Endothelial cell (in vitro differentiated cells): Measurements from ENCODE around the gene PTPRK. TPM values are rescaled to one million over a fixed set of nuclear protein-coding genes. Genes with fewer than 3 reads are reported as not detected.
"Not testable (repeated sequence)": the region's sequence is repeated elsewhere in the genome, so short reads cannot be mapped to it uniquely, and the experiment has no call there.

Experiments used
- DNase-seq: peaks from one replicate; pipeline ENCODE4 v3.0.0; 2021; ENCODE audit warnings: low spot score
- H3K27ac Mint-ChIP-seq: one replicate; pipeline ENCODE4 v1.8.0; 2021; ENCODE audit warnings: mixed read lengths, inconsistent platforms; ENCODE audit not compliant: unreplicated experiment
- H3K27me3 Mint-ChIP-seq: one replicate; pipeline ENCODE4 v1.8.0; 2021; ENCODE audit warnings: mild to moderate bottlenecking, moderate library complexity, mixed read lengths, inconsistent platforms; ENCODE audit not compliant: unreplicated experiment
- H3K36me3 Mint-ChIP-seq: one replicate; pipeline ENCODE4 v1.8.0; 2021; ENCODE audit warnings: mild to moderate bottlenecking, low read depth, mixed read lengths, inconsistent platforms; ENCODE audit not compliant: unreplicated experiment
- H3K4me1 Mint-ChIP-seq: one replicate; pipeline ENCODE4 v1.8.0; 2021; ENCODE audit warnings: mild to moderate bottlenecking, mixed read lengths, inconsistent platforms; ENCODE audit not compliant: unreplicated experiment
- H3K4me3 Mint-ChIP-seq: one replicate; pipeline ENCODE4 v1.8.0; 2021; ENCODE audit warnings: mild to moderate bottlenecking, mixed read lengths, inconsistent platforms; ENCODE audit not compliant: unreplicated experiment
- H3K9me3 Mint-ChIP-seq: one replicate; pipeline ENCODE4 v1.8.0; 2021; ENCODE audit warnings: mixed read lengths, inconsistent platforms; ENCODE audit not compliant: unreplicated experiment
- total RNA-seq: library from RNA; stranded (reverse); fragmentation: NEBNext Ultra II Directional; extraction: Animal tissue kit (Norgen Biotek cat#: 25700); gene quantifications from one replicate; pipeline ENCODE4 v1.2.1, GENCODE V29; 2021; ENCODE audit not compliant: unreplicated experiment
- TF ChIP-seq, protein P1 (sequence below): fragments of 200-600 bp; sonication (generic); IDR thresholded peaks from one replicate; pipeline ENCODE4 v1.5.0; 2021; ENCODE audit warnings: antibody characterized with exemption; ENCODE audit not compliant: unreplicated experiment

PTPRK gene
- total RNA-seq, 1 donor from 2014 or later: 47.3 TPM

DNA sequence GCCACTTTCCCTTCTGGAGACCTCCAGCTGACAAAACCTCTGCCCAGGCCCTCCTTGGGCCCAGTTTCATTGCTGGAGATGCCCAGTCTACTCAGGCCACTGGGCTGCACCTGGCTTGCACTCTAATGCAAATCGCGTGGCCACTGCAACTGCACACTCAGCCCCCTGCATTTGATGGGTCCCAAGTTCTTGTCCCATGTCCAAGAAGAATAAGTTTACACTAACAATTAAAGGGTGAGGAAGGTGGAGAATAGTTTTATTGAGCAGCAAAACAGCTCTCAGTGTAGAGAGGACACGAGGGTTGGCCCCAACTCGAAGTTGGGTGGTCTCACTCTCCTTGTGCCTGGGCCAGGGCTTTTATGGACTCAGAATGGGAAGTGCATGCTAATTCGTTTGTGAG lies 587.7 kb downstream of the PTPRK start:
- Mint-ChIP-seq H3K4me1 (no peaks in the 10 kb centered on the region), H3K36me3 (peaks cover 9% of the 10 kb centered on the region), H3K9me3 (no peaks in the 10 kb centered on the region), H3K27ac (no peak overlapping the region), H3K27me3 (no peaks in the 10 kb centered on the region), H3K4me3 (no peak overlapping the region)
- DNase-seq: no peak
- TF ChIP-seq, protein P1, sequence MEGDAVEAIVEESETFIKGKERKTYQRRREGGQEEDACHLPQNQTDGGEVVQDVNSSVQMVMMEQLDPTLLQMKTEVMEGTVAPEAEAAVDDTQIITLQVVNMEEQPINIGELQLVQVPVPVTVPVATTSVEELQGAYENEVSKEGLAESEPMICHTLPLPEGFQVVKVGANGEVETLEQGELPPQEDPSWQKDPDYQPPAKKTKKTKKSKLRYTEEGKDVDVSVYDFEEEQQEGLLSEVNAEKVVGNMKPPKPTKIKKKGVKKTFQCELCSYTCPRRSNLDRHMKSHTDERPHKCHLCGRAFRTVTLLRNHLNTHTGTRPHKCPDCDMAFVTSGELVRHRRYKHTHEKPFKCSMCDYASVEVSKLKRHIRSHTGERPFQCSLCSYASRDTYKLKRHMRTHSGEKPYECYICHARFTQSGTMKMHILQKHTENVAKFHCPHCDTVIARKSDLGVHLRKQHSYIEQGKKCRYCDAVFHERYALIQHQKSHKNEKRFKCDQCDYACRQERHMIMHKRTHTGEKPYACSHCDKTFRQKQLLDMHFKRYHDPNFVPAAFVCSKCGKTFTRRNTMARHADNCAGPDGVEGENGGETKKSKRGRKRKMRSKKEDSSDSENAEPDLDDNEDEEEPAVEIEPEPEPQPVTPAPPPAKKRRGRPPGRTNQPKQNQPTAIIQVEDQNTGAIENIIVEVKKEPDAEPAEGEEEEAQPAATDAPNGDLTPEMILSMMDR: no peak

DNA sequence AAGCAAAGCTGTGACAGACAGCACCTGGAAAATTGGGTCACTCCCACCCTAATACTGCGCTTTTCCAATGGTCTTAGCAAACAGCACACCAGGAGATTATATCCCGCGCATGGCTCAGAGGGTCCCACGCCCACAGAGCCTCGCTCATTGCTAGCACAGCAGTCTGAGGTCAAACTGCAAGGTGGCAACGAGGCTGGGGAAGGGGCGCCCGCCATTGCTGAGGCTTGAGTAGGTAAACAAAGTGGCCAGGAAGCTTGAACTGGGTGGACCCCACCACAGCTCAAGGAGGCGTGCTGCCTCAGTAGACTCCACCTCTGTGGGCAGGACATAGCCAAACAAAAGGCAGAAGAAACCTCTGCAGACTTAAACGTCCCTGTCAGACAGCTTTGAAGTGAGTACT lies 594.0 kb downstream of the PTPRK start:
- H3K4me1 Mint-ChIP-seq, H3K27ac Mint-ChIP-seq, H3K9me3 Mint-ChIP-seq, H3K27me3 Mint-ChIP-seq, DNase-seq, H3K36me3 Mint-ChIP-seq, H3K4me3 Mint-ChIP-seq: not testable (repeated sequence)

DNA sequence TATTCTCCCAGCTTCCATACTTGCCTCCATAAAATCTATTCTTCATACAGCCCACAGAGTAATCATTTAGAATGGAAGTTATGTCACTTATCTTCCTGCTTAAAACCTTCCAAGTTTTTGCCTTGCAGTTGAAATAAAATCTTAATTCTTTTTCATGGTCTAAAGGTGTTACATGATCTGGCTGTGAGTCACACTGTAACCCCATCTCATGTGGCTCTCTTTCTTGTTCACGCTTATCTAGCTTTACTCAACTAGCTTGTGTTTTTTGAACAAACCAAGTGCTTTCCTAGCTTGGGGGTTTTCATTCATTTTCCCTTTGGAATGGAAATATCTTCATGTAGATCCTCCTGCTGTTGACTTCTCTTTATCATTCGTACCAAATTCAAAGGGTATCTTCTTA lies 596.0 kb downstream of the PTPRK start:
- Mint-ChIP-seq H3K36me3 (peaks cover 5% of the 10 kb centered on the region), H3K9me3 (no peaks in the 10 kb centered on the region), H3K4me1 (no peaks in the 10 kb centered on the region), H3K27ac (no peak overlapping the region), H3K4me3 (no peak overlapping the region), H3K27me3 (peaks cover 3% of the 10 kb centered on the region)
- TF ChIP-seq, protein P1: no peak
- no peak for DNase-seq

DNA sequence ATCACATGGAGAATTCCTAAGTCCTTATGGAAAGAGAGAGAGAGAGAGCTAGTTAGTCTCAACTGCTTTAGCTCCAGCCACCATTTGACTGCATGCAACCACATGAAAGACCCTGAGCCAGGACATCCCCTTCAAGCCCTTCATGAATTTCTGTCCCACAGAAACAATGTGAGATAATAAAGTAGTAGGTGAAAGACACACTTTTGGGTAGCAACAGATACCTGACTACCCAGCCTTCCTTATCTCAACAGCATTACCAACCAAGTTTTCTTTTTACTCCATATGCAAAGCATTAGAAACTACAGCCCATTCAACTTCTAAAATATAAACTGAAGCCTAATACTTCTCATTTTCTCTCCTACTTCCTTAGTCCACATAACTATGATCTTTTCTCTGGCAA lies 596.4 kb downstream of the PTPRK start:
- Mint-ChIP-seq H3K36me3 (peaks cover 5% of the 10 kb centered on the region), H3K27ac (no peak overlapping the region), H3K4me3 (no peak overlapping the region), H3K4me1 (no peaks in the 10 kb centered on the region), H3K27me3 (peaks cover 3% of the 10 kb centered on the region), H3K9me3 (no peaks in the 10 kb centered on the region)
- no peak for DNase-seq
- TF ChIP-seq, protein P1: no peak

DNA sequence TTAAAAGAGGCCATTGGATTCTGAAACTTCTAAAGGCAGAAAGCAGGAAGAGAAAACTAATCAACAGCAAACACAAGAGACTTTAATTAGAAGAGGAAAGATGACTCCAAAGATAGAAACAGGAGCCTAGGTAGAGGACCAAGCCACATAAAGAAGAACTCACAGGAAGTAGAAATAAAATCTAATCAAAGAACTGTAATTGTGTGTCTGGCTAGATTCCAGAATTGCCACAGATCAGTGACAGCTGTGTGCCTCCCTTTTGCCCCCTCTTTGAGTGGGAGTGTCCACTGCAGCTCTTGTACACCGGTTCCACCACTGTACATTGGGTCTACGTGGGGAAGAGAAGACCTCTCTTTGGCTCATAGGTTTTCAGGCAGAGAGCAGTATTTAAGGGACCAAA lies 597.3 kb downstream of the PTPRK start:
- peaks cover 3% of the 10 kb centered on the region for H3K27me3 Mint-ChIP-seq
- no peak for DNase-seq
- no peak overlapping the region for H3K27ac Mint-ChIP-seq
- TF ChIP-seq, protein P1: no peak
- no peak overlapping the region for H3K4me3 Mint-ChIP-seq
- no peaks in the 10 kb centered on the region for H3K4me1 Mint-ChIP-seq
- H3K9me3 Mint-ChIP-seq: no peaks in the 10 kb centered on the region
- no peaks in the 10 kb centered on the region for H3K36me3 Mint-ChIP-seq

DNA sequence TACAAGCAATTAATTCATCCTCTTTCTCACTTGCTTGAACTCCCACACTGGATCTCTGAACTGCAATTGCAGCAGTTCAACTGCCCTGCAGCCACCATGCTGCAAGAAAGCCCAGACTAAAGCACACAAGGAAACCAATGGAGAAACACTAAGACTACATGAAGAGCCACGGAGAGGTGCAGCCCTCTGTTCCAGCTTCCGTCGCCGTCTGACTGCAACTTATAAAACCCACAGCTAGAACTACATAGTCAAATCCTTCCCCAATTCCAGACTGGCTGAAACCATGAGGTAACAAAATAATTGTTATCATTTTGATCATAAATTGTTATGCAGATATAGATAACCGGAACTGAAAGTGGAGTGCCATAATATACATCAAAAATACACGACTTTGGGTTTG lies 598.4 kb downstream of the PTPRK start:
- Mint-ChIP-seq H3K9me3 (no peaks in the 10 kb centered on the region), H3K27me3 (peaks cover 3% of the 10 kb centered on the region), H3K36me3 (no peaks in the 10 kb centered on the region), H3K27ac (no peak overlapping the region), H3K4me1 (peaks cover 3% of the 10 kb centered on the region), H3K4me3 (no peak overlapping the region)
- DNase-seq: no peak
- TF ChIP-seq, protein P1: no peak
